Measurements from ENCODE around the gene CFAP46. TPM values are rescaled to one million over a fixed set of nuclear protein-coding genes. Genes with fewer than 3 reads are reported as not detected.

CFAP46 gene
- total RNA-seq, 3 donors from 2014 or later = 0.78 to 1.0 TPM; not detected in 1

DNA sequence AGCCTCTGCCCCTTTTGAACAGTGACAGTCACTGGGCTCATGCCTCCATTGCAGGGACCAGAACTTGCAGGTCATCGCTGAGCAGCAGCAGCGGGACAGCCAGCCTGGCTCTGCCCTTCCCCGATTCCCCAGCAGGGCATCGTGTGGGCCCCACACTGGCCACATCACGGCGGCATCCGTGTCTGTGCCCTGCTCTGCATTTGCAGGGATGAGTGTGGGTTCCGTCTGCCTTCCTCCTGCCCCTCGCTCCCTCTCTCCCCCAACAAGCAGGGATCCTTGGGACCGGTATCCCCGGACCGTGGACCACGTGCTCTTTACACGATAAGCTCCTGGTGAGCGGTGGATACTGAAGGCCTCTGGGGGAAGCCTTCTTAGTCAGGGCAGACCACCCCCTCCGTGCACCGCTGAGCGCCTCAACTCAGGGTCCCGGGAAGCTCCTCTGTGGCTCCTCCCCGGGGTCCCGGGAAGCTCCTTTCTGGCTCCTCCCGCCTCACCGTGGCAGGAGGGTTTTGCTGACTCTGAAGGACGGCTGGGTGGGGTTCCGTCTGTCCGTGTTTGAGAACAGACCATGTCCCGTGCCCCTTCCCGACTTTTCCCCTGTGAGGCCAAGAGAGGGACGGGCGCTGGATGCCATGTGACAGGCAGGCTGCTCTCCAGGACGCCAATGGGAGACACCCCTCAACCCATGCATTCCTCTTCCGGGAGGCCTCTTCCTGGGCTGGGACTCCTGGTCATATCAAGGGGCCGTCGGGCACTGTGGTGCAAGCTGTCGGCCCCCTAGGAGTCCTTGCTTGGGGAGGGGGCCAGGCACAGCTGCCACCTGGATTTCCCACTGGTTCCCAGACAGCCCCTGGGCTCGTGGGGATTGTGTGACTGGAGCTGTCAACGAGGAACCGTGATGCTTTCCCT, 132.9 kb downstream of the CFAP46 start:
- ATAC-seq (no peak), DNase-seq (peak in 2 of 3 donors; percentile 12 to 40)
- Histone ChIP-seq H3K4me1 (ENCODE audit: low read depth) (no peaks in the 10 kb centered on the region), H3K36me3 (ENCODE audit: low read depth) (no peaks in the 10 kb centered on the region), H3K4me3 (no peak overlapping the region), H3K9me3 (no peaks in the 10 kb centered on the region)
- intact Hi-C loops (cut with DNase I, micrococcal nuclease) = no loop called here
- TF ChIP-seq, protein P1, sequence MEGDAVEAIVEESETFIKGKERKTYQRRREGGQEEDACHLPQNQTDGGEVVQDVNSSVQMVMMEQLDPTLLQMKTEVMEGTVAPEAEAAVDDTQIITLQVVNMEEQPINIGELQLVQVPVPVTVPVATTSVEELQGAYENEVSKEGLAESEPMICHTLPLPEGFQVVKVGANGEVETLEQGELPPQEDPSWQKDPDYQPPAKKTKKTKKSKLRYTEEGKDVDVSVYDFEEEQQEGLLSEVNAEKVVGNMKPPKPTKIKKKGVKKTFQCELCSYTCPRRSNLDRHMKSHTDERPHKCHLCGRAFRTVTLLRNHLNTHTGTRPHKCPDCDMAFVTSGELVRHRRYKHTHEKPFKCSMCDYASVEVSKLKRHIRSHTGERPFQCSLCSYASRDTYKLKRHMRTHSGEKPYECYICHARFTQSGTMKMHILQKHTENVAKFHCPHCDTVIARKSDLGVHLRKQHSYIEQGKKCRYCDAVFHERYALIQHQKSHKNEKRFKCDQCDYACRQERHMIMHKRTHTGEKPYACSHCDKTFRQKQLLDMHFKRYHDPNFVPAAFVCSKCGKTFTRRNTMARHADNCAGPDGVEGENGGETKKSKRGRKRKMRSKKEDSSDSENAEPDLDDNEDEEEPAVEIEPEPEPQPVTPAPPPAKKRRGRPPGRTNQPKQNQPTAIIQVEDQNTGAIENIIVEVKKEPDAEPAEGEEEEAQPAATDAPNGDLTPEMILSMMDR (IDR thresholded peaks at IDR 0.05) = no peak

DNA sequence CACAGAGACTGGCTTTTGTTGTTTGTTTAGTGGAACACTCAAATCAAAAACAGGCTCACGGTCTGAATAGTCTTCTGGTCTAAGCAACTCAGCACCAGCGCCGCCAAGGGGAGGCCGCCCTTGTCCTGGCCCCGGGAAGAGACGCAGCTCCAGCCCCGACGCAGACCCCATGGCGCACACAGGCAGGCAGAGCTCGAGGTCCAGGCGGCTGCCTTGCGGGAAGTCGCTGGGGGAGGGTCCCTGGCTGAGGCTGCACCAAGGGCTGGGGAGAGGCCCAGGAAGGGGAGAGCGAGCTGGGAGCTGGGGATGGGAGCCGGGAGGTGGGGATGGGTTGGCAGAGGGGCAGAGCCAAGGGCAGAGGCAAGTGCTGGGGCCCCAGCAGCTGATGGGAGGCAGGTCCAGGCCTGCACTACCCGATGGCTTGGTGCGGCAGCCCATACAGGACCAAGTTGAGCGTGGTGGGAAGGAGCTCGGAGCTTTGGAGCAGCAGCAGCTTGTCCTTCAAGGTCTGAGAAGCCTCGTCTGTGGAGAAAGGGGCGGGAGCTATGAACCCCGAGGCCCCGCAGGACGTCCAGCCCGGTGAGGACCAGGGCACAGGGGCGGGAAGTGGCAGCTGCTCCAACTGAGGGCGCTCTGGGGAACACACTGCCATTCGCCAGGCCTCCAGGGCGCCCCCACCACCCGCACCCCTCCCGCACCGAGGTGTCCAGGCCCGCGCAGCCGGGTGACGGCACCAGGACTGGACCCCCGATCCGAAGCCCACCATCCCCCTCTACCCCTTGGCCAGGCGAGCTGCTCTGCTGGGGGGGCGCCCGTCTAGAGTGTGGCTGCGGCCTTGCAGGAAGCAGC, 133.8 kb downstream of the CFAP46 start:
- ATAC-seq (no peak), DNase-seq (peak in 1 of 3 donors; percentile 14)
- Histone ChIP-seq H3K36me3 (ENCODE audit: low read depth) (no peaks in the 10 kb centered on the region), H3K4me3 (no peak overlapping the region), H3K9me3 (no peaks in the 10 kb centered on the region), H3K4me1 (ENCODE audit: low read depth) (no peaks in the 10 kb centered on the region)
- TF ChIP-seq, protein P1 (IDR thresholded peaks at IDR 0.05) = no peak
- intact Hi-C loops (cut with DNase I, micrococcal nuclease) = no loop called here

DNA sequence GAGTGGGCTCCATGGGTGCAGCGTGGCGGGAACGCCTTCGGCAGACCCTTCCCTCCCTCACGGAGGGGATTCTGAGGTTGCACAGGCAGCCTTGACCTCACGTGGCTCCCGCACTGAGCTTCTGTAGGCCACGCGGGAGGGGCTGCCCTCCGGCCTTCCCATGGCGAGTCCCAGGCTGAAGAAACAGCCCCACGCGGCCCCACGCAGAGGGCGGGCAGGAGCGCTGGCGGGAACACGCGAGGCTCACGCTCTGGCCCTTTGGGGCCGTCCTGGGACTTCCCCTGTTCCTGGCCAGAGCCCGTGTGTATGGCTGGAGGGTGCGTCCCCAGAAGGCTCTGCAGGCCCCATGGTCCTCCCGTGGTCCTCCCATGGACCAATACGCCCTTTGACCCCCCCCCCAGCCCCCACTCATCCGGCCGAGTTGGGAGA, 134.7 kb downstream of the CFAP46 start:
- TF ChIP-seq, protein P1 (IDR thresholded peaks at IDR 0.05) = no peak
- DNase-seq = peak in 1 of 3 donors; percentile 4
- no peaks in the 10 kb centered on the region for H3K9me3 ChIP-seq
- H3K36me3 ChIP-seq (ENCODE audit: low read depth) = no peaks in the 10 kb centered on the region
- no peak for ATAC-seq
- H3K4me3 ChIP-seq = no peak overlapping the region
- intact Hi-C loops (cut with DNase I, micrococcal nuclease) = no loop called here
- no peaks in the 10 kb centered on the region for H3K4me1 ChIP-seq (ENCODE audit: low read depth)

DNA sequence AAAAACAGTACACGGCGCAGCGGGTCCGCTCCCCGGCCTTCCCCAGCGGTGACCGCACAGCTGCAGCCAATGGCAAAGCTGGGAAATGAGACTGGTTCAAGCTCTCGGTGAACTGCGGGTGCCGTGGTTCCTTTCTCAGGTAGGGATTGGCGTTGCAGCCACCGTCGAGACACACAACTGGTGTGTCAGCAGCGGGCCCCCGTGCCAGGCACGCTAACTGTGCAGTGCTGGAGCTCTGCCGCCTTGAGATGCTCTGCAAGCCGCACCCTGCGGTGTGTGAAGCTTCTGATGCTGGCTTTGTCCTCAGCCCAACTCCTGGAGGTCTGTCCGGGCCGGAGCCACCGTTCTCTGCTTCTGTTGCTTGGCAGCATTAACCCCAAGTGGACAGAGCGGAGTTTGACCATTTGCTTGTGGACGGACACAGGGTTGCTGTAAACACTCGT, 135.8 kb downstream of the CFAP46 start:
- intact Hi-C loops (cut with DNase I, micrococcal nuclease) = no loop called here
- Histone ChIP-seq H3K36me3 (ENCODE audit: low read depth) (no peaks in the 10 kb centered on the region), H3K9me3 (peaks cover 5% of the 10 kb centered on the region), H3K4me1 (ENCODE audit: low read depth) (no peaks in the 10 kb centered on the region), H3K4me3 (no peak overlapping the region)
- TF ChIP-seq, protein P1 (IDR thresholded peaks at IDR 0.05) = no peak
- no peak for ATAC-seq
- DNase-seq = peak in 1 of 3 donors; percentile 15

DNA sequence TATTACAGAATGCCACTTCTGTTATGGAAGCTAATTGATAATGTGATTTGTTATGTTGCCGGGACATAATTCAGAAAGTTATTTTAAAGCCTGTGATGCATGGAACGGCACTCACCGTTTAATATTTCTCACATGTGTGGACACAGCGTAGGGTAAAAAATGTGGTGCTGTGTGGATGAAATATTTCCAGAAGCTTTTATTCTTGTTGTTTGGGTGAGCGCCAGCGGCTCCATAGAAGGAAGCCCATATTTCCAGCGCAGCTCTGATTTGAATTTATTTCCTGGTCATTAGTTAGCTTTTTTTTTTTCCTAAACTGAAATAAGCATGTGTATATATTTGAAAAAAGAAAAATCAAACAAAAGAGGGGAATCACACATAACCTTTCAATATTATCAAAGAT, 136.3 kb downstream of the CFAP46 start:
- Histone ChIP-seq H3K9me3 (peaks cover 5% of the 10 kb centered on the region), H3K4me1 (ENCODE audit: low read depth) (no peaks in the 10 kb centered on the region), H3K36me3 (ENCODE audit: low read depth) (no peaks in the 10 kb centered on the region), H3K4me3 (no peak overlapping the region)
- intact Hi-C loops (cut with DNase I, micrococcal nuclease) = no loop called here
- DNase-seq = no peak
- ATAC-seq = no peak
- TF ChIP-seq, protein P1 (IDR thresholded peaks at IDR 0.05) = no peak

Data from mucosa of descending colon (tissue), 3 donors.